CD4-positive, alpha-beta T cell treated with Interleukin-17A for 4 hours (primary cell): ENCODE results near the gene CCL1.

Experiments
- DNase-seq: peaks from one replicate; pipeline ENCODE4 v3.0.0-alpha.2; 2020; ENCODE audit warnings: mixed read lengths

CCL1 gene, protein sequence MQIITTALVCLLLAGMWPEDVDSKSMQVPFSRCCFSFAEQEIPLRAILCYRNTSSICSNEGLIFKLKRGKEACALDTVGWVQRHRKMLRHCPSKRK

GRCh38 chr17:34363183-34363661, at the start of gene CCL1:
TSS of gene CCL1 (minus strand) at chr17:34363233. CDS start at chr17:34363161, 72 bp downstream.
- no peak for DNase-seq

DNA sequence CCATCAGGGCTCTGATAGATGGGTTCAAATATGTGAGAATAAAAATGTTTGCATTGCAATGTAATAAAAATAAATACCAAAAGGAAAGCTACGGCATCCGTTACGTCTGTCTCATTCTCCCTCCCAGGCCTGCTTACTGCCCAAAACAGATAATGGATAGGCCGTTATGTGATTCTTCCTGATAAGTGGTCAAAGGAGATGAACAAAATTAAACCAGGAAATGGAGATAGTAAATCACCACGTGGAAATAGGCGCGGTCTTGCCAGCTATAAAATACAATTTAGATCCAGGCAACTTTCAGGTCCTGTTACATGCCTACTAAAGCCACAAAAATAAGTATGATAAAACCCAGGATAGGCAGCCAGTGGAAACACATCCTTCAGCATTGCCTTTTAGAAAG, 49.5 kb upstream of the CCL1 start:
- DNase-seq = no peak

- no peak for DNase-seq
Measured at GRCh38 chr17:34411646-34412421, 48.8 kb upstream of the CCL1 start.

DNA sequence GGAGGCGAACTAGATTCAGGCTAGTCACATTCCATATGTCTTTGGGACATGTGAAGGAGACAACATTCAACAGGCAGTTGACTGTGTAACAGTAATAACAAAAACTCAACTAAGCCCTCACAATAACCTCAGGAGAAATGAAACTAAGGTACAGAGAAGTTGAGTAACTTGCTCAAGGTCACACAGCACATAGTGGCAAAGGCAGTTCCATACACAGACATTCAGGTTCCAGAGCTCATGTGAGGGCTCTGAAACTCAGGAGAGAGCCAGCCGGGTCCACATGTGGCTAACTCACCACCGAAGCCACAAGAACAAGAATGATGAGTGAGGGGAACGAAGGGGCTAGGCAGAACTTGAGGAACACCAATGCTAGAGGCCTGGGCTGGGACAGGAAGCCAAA, 46.3 kb upstream of the CCL1 start:
- DNase-seq = no peak

GRCh38 chr17:34408439-34408838, 45.4 kb upstream of the CCL1 start:
- DNase-seq = no peak

DNA sequence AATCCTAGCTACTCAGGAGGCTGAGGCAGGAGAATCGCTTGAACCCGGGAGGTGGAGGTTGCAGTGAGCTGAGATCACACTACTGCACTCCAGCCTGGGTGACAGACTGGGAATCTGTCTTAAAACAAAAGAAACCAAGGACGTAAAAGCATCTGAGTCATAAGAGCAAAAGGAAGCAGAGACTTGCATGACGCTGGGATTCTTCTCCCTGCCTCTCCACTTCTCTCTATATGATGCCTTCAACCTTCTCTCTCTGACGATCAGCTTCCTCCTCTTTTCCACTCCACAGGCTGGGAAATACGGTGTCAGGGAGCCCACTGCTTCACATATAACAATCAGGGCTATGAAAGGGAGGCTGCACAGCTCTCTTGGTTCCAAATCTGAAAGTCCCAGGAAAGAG, 43.2 kb upstream of the CCL1 start:
- no peak for DNase-seq

DNA sequence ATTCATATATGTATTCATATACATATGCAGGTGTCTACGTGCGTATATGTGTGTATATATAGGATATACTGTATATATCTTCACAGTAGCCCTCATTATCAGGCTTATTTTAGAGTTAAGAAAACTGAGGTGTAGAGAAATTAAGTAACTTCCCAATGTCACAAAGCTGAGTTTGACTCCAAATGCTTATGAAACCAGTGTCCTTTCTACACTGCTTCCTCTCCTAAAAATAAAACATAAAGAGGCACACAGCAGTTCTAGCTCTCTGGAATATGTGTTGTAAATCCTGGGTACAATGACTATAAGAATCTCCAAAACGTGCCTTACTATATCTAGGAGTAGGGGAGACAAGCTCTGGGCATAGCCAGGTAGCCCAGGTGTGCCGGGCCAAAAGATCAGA, 40.0 kb upstream of the CCL1 start:
- DNase-seq = no peak

DNA sequence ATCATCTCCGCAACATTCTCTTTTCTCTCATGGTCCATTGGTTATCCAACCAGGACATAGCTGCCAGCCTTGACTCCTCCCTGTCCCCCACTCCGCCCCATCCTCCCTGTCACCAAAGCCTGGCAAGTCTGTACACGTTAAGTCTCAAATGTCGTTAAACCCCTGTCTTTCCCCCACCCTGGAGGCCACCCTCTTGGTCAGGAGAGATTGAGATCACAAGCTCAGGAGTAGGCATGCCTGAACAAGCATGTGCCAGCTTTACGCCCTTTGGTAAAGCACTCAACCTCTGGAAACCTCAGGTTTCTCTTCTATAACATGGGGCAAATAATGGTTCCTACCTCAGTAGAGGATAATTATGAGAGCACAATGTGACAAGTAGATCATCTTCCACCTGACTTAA, 38.1 kb upstream of the CCL1 start:
- DNase-seq = no peak

- no peak for DNase-seq
Measured at GRCh38 chr17:34400301-34400931, 37.4 kb upstream of the CCL1 start.

DNA sequence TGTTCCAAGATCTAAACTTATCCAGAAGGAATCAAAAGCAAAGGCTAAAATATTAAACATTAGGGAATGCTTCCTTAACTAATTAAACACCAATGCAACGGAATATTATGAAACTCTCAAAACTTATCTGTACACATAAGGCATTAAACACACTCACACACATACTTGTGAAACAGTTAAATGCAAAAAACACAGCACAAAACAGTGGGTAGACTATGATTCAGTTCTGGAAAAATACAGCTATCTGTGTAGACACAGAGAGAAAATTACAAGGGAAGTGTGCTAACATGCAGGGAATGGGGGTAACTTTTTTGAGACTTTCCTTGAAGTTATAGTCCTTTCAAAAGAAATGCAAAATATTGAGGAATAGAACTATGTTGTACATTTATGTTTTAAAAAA, 36.7 kb upstream of the CCL1 start:
- no peak for DNase-seq

GRCh38 chr17:34398990-34399389, 36.0 kb upstream of the CCL1 start:
- no peak for DNase-seq

GRCh38 chr17:34397265-34397664, 34.2 kb upstream of the CCL1 start:
- DNase-seq = no peak

DNA sequence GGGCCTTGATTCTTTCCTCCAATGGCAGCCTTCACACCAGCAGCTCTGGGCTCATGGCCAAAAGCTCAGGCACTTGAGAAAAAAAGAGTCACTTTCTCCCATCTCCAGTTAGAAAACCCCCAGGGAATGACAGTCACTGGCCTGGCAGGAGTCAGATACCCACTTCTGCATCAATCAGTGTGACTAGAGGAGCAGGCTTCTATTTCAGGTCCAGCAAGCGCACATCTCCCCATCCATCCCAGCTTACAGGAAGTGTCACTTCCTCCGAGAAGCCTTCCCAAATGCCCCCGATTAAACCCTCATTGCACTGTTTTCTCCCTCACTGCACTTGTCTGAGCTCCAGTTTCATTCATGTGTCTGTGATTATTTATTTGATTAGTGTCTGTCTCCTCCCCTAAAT, 30.4 kb upstream of the CCL1 start:
- DNase-seq = no peak

DNA sequence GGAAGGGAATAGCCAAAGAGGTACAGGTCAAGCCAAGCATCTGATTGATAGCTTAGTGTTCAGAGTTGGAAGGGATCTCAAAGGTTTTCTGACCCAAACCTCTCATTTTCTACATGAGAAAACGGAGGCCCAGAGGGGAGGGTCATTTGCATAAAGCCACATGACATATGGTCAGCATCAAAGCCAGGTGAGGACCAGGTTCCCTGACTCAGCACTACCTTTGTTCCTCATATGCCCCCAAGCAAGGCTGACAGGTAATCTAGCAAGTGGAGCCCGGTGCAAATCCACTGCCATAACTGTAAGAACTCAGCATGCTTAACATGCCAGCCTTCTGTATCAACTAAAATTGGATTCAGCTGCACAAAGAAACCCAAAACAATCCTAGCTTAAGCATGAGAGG, 28.2 kb upstream of the CCL1 start:
- no peak for DNase-seq

- no peak for DNase-seq
Measured at GRCh38 chr17:34390649-34391048, 27.6 kb upstream of the CCL1 start.

DNA sequence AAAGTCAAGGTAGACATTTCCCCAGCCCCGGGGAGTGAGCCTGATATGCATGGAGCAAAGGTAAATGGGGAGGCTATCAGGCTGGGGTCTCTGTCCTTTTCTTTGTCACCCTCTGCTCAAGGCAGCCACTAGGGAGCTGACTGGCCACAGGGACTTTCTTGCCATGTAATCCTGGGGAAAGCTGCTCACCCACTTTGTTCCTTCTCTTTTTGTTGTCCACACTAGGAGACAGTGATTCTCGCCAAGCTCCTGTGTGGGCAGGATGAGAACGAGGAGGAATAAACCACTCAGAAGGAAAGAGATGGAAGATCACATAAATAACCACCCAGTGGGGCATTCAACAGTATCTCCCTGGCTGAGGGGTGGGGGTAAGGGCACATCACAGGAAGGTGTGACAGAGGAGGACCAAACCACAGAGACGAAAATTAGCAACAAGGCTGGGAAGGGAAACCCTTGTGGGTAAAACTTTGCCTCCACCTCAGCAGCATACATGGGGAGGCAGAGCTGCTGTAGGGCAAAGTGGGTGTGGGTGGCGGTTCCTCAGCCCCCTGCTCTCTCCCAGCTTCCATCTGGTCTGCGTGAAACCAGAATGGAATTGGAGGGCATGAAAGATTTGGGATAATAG, 26.2 kb upstream of the CCL1 start:
- no peak for DNase-seq

- DNase-seq = no peak
Measured at GRCh38 chr17:34387566-34387965, 24.5 kb upstream of the CCL1 start.

GRCh38 chr17:34386697-34387550, 23.9 kb upstream of the CCL1 start:
- DNase-seq = no peak

DNA sequence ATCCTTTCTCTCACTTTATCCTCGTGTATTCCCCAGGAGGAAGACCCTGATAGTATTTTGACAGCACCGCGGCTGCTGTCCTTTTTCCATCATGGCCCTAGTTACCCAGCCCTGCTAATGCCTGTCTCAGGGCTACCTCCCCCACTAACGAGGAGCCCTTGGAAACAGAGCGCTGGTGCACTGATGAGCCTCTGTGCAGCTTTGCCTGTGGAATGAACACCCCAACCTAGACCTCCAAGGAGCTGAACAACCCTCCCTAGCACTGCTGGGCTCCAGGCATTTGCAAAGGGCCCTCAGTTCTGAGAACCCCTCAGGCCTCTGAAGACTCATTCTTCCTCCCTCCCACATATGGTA, 23.3 kb upstream of the CCL1 start:
- DNase-seq = no peak

GRCh38 chr17:34384822-34385605, 22.0 kb upstream of the CCL1 start:
- no peak for DNase-seq

- DNase-seq = no peak
Measured at GRCh38 chr17:34384271-34384670, 21.2 kb upstream of the CCL1 start.

DNA sequence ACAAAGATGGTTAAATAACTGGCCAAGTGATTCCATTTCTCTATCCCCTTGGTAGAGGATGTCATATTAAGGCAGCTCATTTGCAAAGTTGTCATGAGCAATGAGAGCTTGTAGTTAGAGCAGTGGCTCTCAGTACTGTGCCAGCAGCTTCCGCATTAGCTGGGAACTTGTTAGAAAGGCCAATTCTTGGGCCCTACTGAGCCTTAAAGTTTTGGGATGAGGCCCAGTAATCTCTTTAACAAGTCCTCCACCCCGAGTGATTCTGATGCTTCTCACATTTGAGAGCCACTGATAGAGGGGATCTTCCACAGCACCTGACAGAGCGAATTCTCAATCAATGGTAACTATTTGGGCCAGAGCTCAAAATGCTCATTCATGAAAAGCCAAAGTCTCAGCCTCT, 20.2 kb upstream of the CCL1 start:
- DNase-seq = no peak
